ENCODE measurements around the gene CPOX. TPM values are rescaled to one million over a fixed set of nuclear protein-coding genes. Genes with fewer than 3 reads are reported as not detected.

The CPOX gene
- total RNA-seq, 4 donors from 2014 or later = 7.6 to 21.4 (median 14.7) TPM

DNA sequence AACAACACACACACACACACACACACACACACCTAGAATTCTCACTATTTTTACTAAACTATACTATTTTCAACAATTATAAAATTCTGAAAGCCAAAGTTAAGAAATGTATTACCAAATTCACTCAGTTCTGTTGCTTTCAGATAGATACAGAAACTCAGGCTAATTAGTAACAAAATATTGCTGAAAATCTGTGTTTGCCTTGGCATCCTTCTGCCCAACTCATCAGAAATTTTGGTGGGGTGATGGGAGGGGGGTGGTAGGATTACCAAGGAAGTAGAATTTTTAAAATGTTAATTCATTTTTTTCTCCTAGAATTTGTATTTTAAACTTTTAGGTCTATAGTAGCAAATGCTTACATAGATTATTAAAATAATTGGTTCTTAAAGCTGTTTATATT lies 2.7 kb upstream of the CPOX start:
- H3K27ac ChIP-seq (replicated peaks in 1 of 4) = no peak overlapping the region
- no peaks in the 10 kb centered on the region for H3K9me3 ChIP-seq
- no peak overlapping the region for H3K4me3 ChIP-seq
- peaks cover 15 to 21% (median 18%) of the 10 kb centered on the region in 4 donors for H3K4me1 ChIP-seq
- no peak for DNase-seq (ENCODE audit: extremely low spot score)
- intact Hi-C loops (cut with DNase I) = loop anchor here (10.0 kb wide), 1 partner anchor 139 kb away; no protein-coding TSS in a partner anchor
- H3K36me3 ChIP-seq = no peaks in the 10 kb centered on the region
- TF ChIP-seq POLR2A (IDR thresholded peaks at IDR 0.05; ENCODE audit: low read depth) = no peak
- TF ChIP-seq, protein P1, sequence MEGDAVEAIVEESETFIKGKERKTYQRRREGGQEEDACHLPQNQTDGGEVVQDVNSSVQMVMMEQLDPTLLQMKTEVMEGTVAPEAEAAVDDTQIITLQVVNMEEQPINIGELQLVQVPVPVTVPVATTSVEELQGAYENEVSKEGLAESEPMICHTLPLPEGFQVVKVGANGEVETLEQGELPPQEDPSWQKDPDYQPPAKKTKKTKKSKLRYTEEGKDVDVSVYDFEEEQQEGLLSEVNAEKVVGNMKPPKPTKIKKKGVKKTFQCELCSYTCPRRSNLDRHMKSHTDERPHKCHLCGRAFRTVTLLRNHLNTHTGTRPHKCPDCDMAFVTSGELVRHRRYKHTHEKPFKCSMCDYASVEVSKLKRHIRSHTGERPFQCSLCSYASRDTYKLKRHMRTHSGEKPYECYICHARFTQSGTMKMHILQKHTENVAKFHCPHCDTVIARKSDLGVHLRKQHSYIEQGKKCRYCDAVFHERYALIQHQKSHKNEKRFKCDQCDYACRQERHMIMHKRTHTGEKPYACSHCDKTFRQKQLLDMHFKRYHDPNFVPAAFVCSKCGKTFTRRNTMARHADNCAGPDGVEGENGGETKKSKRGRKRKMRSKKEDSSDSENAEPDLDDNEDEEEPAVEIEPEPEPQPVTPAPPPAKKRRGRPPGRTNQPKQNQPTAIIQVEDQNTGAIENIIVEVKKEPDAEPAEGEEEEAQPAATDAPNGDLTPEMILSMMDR (IDR thresholded peaks at IDR 0.05) = no peak
- TF ChIP-seq EP300 (IDR thresholded peaks at IDR 0.05) = no peak
- no peak for TF ChIP-seq POLR2AphosphoS5 (IDR thresholded peaks at IDR 0.05)
- no peaks in the 10 kb centered on the region for H3K27me3 ChIP-seq

DNA sequence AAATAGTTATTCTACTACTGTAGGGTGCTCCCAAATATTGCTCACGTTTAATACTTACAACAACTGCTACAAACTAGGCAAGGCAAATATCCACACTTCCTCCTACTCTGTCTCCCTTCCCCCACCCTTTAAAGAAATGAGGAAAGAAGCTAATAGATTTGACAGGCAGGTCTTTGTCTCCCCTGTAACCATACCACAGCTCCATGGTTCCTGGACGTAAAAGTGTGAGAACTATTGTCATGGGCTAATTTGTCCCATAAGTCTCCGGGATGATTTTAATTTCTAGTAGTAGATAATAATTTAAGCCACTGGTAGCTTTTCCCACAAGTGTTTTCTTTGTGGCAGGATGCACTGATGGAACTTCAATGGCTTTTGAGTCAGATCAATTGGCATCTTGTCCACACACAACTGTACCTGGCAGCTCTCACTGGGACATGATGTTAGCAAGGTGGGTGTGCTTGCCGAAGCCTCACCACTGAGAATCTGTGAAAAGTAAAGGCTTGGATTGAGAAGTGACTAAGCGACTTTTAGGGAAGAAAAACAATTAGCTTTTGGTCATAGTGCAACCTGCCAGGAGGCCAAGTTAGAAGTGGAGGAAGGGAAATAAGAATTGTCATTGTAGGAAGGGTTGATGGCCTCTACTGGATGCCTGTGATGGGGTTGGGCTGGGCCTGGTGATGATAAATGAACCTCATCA lies 1.4 kb upstream of the CPOX start:
- intact Hi-C loops (cut with DNase I) = loop anchor here (5.0 to 10.0 kb wide), 2 partner anchors 77 to 140 kb away; no protein-coding TSS in a partner anchor
- Histone ChIP-seq H3K9me3 (no peaks in the 10 kb centered on the region), H3K4me1 (peaks cover 15 to 22% (median 20%) of the 10 kb centered on the region in 4 donors), H3K27ac (replicated peaks in 1 of 4) (no peak overlapping the region), H3K36me3 (peaks cover 0 to 13% (median 12%) of the 10 kb centered on the region in 4 donors), H3K4me3 (no peak overlapping the region), H3K27me3 (no peaks in the 10 kb centered on the region)
- no peak for TF ChIP-seq EP300 (IDR thresholded peaks at IDR 0.05)
- no peak for TF ChIP-seq POLR2A (IDR thresholded peaks at IDR 0.05; ENCODE audit: low read depth)
- TF ChIP-seq, protein P1 (IDR thresholded peaks at IDR 0.05) = no peak
- no peak for TF ChIP-seq POLR2AphosphoS5 (IDR thresholded peaks at IDR 0.05)
- 83% methylated on average over 5 of the region's 5 CpGs for WGBS
- DNase-seq (ENCODE audit: extremely low spot score) = no peak

DNA sequence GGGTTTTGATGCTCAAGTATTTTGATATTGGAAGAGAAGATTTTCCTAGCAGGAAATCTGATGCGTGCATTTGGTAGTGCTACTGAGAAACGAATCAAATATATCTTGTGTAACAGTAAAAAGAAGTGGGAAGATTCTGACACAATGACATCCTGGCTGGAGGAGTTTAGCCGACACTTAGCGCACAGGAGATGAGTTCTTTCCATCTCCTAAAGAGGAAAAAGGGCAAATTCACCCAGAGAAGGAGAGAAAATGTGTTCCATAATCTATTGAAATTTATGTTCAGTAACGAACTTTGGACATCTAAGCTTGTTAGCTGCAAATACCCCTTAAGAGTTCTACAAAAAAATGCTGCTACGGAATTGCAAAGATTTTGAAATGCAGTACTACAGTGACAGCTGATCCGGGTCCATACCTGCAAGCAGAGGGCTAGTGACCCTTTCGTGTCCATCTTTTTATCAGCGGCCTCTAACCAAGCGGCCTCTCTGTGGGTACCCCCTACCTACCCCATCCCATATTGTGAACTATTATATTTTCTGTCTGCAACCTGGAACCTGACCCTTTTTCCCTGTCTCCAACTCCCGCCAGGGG lies 971 bp downstream of the CPOX start:
- H3K36me3 ChIP-seq = peaks cover 0 to 33% (median 24%) of the 10 kb centered on the region in 4 donors
- WGBS = 30% methylated on average over 11 of the region's 11 CpGs
- H3K27ac ChIP-seq (replicated peaks in 1 of 4) = peak overlapping the region; percentile 79 to 87 (median 83)
- DNase-seq (ENCODE audit: extremely low spot score) = no peak
- peak overlapping the region; percentile 81 to 96 (median 92) for H3K4me3 ChIP-seq
- no peaks in the 10 kb centered on the region for H3K27me3 ChIP-seq
- H3K4me1 ChIP-seq = peaks cover 15 to 27% (median 20%) of the 10 kb centered on the region in 4 donors
- intact Hi-C loops (cut with DNase I) = loop anchor here (5.0 to 10.0 kb wide), 2 partner anchors 75 to 142 kb away; no protein-coding TSS in a partner anchor
- H3K9me3 ChIP-seq = no peaks in the 10 kb centered on the region
- TF ChIP-seq, protein P1 (IDR thresholded peaks at IDR 0.05) = no peak
- TF ChIP-seq EP300 (IDR thresholded peaks at IDR 0.05) = no peak
- no peak for TF ChIP-seq POLR2AphosphoS5 (IDR thresholded peaks at IDR 0.05)
- TF ChIP-seq POLR2A (IDR thresholded peaks at IDR 0.05; ENCODE audit: low read depth) = no peak

DNA sequence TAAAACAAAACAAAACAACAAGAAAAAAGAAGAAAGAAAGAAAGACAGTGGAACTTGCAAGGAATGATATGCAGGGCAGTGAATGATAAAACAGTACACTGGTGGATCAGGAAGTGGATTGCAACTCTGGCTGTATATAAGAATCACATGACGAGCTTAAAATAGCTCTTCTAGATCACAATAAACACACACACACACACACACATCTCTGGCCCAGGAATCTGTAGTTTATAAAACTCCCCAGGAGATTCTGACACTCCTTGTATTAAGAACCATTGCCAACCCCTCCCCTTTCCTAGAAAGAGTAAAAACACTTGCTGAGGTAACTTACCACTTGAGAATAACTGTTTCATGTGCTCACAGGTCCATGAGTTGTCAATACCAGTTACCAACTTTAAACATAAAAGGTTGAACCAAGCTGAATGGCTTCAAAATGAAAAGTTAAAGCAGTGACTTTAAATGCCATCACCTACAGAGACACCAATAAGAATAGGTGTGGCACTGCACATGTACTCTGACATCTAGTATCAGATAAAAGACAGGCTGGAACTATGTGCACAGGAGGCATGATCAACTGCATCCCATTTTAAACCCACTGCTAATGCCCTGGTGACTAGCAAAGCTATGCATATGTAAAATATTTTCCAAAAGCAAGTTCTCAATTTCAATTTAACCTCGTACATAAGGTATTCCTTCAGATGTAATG lies 3.9 kb downstream of the CPOX start:
- no peak for DNase-seq (ENCODE audit: extremely low spot score)
- 62% methylated on average over 2 of the region's 2 CpGs for WGBS
- Histone ChIP-seq H3K9me3 (no peaks in the 10 kb centered on the region), H3K4me3 (no peak overlapping the region), H3K36me3 (peaks cover 0 to 62% (median 44%) of the 10 kb centered on the region in 4 donors), H3K27ac (replicated peaks in 1 of 4) (no peak overlapping the region), H3K27me3 (no peaks in the 10 kb centered on the region), H3K4me1 (peaks cover 15 to 27% (median 20%) of the 10 kb centered on the region in 4 donors)
- intact Hi-C loops (cut with DNase I) = loop anchor here (5.0 to 10.0 kb wide), 2 partner anchors 72 to 145 kb away; no protein-coding TSS in a partner anchor
- TF ChIP-seq POLR2A (IDR thresholded peaks at IDR 0.05; ENCODE audit: low read depth) (no peak), EP300 (IDR thresholded peaks at IDR 0.05) (no peak), POLR2AphosphoS5 (IDR thresholded peaks at IDR 0.05) (no peak)
- TF ChIP-seq, protein P1 (IDR thresholded peaks at IDR 0.05) = no peak
